ENCODE measurements around the gene CCNL2. TPM values are rescaled to one million over a fixed set of nuclear protein-coding genes. Genes with fewer than 3 reads are reported as not detected.
A peak's percentile ranks its signal among the peaks of the same experiment; 100 is the strongest.
"Not testable (repeated sequence)": the region's sequence is repeated elsewhere in the genome, so short reads cannot be mapped to it uniquely, and the experiment has no call there.

CCNL2 gene
- total RNA-seq, 1 experiment from 2014 or later: 142 TPM

DNA sequence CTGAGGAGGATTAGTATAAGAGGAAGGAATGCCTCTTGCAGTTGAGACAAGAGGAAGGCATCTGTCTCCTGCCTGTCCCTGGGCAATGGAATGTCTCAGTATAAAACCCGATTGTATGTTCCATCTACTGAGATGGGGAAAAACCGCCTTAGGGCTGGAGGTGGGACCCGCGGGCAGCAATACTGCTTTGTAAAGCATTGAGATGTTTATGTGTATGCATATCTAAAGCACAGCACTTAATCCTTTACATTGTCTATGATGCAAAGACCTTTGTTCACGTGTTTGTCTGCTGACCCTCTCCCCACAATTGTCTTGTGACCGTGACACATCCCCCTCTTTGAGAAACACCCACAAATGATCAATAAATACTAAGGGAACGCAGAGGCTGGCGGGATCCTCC, 11.1 kb upstream of the CCNL2 start:
- H3K9me3 Mint-ChIP-seq: peaks cover 19% of the 10 kb centered on the region
- DNase-seq (ENCODE audit: low spot score); H3K27me3 Mint-ChIP-seq (ENCODE audit: low read depth); ATAC-seq: not testable (repeated sequence)
- peak overlapping the region; percentile 87 for H3K4me3 Mint-ChIP-seq
- H3K27ac Mint-ChIP-seq: peak overlapping the region; percentile 100
- peaks cover 28% of the 10 kb centered on the region for H3K36me3 Mint-ChIP-seq
- H3K4me1 Mint-ChIP-seq: peaks cover 42% of the 10 kb centered on the region
- CTCF ChIA-PET: interaction anchor here (0.7 to 1.7 kb wide), 8 partner anchors 8 to 31 kb away, joined by 3 to 11 read pairs (median 4); partner anchors contain the start of gene CCNL2
- POLR2A ChIA-PET: interaction anchor here (0.5 to 1.1 kb wide), 4 partner anchors 8 to 48 kb away, joined by 3 to 4 read pairs (median 4); no protein-coding TSS in a partner anchor
- TF ChIP-seq, protein P1, sequence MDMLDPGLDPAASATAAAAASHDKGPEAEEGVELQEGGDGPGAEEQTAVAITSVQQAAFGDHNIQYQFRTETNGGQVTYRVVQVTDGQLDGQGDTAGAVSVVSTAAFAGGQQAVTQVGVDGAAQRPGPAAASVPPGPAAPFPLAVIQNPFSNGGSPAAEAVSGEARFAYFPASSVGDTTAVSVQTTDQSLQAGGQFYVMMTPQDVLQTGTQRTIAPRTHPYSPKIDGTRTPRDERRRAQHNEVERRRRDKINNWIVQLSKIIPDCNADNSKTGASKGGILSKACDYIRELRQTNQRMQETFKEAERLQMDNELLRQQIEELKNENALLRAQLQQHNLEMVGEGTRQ (CRISPR knock-in tag; IDR thresholded peaks at IDR 0.05): 0 out of 2 replicates have a peak, but pooled peaks have one; percentile 24

DNA sequence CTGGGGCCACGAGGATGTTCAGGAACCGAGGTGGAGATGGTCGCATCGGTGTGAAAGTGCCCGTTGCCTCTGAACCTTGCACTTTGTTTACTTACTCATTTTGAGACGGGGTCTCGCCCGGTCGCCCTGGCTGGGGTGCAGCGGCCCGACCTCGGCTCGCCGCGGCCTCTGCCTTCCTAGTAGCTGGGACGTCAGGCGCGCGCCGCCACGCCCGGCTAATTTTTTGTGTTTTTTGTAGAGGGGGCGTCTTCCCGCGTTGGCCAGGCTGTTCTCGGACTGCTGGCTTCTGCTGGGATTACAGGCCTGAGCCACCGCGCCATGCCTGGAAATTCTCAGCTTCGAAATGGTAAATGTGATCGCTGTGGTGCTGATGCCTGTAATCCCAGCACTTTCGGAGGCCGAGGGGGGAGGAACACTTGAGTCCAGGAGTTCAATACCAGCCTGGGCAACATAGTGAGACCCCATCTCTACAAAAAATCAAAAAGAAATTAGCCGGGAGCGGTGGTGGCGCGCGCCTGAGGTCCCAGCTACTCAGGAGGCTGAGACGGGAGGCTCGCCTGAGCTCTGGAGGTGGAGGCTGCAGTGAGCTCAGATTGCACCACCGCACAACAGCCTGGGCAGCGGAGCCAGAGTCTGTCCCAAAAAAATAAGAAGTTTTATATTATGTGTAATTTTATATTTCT, 8.6 kb upstream of the CCNL2 start:
- TF ChIP-seq GTF2I (CRISPR knock-in tag; conservative IDR thresholded peaks at IDR 0.05) (peak; percentile 68; the same call in 1 of the 2 replicates), ZNF121 (CRISPR knock-in tag; IDR thresholded peaks at IDR 0.05) (peak; percentile 91)
- TF ChIP-seq, protein P2, sequence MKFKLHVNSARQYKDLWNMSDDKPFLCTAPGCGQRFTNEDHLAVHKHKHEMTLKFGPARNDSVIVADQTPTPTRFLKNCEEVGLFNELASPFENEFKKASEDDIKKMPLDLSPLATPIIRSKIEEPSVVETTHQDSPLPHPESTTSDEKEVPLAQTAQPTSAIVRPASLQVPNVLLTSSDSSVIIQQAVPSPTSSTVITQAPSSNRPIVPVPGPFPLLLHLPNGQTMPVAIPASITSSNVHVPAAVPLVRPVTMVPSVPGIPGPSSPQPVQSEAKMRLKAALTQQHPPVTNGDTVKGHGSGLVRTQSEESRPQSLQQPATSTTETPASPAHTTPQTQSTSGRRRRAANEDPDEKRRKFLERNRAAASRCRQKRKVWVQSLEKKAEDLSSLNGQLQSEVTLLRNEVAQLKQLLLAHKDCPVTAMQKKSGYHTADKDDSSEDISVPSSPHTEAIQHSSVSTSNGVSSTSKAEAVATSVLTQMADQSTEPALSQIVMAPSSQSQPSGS (CRISPR knock-in tag; IDR thresholded peaks at IDR 0.05; ENCODE audit: borderline replicate concordance, low read depth): no peak
- peak overlapping the region; percentile 84 for H3K27ac Mint-ChIP-seq
- peaks cover 42% of the 10 kb centered on the region for H3K4me1 Mint-ChIP-seq
- peaks cover 13% of the 10 kb centered on the region for H3K9me3 Mint-ChIP-seq
- no peak for DNase-seq (ENCODE audit: low spot score)
- no peak for ATAC-seq
- H3K36me3 Mint-ChIP-seq: peaks cover 47% of the 10 kb centered on the region
- peak overlapping the region; percentile 87 for H3K4me3 Mint-ChIP-seq
- CTCF ChIA-PET: interaction anchor here (0.5 to 1.6 kb wide), 10 partner anchors 9 to 176 kb away, joined by 3 to 7 read pairs (median 4); partner anchors contain the start of gene CCNL2
- POLR2A ChIA-PET: interaction anchor here (0.6 to 1.8 kb wide), 6 partner anchors 9 to 32 kb away, joined by 3 to 7 read pairs (median 6); partner anchors contain the start of genes AURKAIP1, CCNL2 and VWA1
- H3K27me3 Mint-ChIP-seq (ENCODE audit: low read depth): peaks cover 4% of the 10 kb centered on the region; the same call in 1 of the 2 replicates

DNA sequence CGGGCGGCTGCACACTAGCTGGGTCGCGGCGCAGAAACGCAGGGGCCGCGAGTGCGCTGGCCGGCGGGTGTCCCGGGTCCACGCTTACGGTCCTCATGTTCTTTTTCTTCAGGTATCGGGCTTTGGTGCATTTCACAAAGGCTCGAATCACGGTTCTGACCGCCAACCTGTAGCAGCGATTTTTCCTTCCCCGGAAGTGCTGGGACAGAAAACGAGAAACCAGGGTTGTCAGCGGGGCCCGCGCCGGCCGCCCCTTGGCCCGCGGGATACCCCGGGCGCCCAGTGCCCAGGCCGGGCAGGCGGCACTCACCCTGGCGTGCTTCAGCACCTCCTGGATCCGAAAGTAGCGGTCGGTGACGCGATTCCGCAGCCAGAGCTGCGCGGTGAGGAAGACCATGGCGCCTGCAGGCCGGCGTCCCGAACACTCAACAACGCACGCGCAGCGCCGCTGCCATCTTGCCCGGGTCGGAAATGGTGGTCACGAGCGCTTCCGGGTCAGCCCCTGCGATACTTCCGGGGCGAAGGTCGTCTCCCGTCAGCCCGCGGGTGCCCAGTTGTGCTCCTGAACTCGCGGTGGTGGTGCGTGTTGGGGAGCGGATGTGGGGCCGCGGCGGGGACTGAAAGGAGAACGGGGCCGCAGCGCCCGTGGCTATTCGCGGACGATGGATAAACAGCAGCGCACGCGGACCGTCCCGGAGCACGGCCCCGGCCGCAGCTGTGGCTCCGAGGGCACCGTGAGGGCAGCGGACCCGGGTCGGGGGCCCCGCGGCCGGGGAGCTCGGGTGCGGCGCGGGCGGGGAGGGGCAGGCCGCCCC, 7.9 kb upstream of the CCNL2 start, which contains the start of gene MRPL20:
MRPL20 (minus strand) TSS at position 473 of the 815 bp plus-strand sequence; CDS start at position 397, 76 bp downstream.
- Mint-ChIP-seq H3K27ac (peak within 1 kb of the TSS; percentile 84), H3K4me1 (peaks cover 46% of the 10 kb centered on the region), H3K9me3 (peaks cover 5% of the 10 kb centered on the region), H3K27me3 (ENCODE audit: low read depth) (peaks cover 4% of the 10 kb centered on the region; the same call in 1 of the 2 replicates), H3K36me3 (peaks cover 46% of the 10 kb centered on the region), H3K4me3 (peak within 1 kb of the TSS; percentile 87)
- ChIA-PET POLR2A (interaction anchor here (0.6 to 1.8 kb wide), 7 partner anchors 8 to 31 kb away, joined by 3 to 7 read pairs (median 5); partner anchors contain the start of genes AURKAIP1, CCNL2 and VWA1), CTCF (interaction anchor here (0.5 to 1.6 kb wide), 8 partner anchors 8 to 98 kb away, joined by 3 to 7 read pairs (median 4); partner anchors contain the start of gene CCNL2)
- DNase-seq (ENCODE audit: low spot score) (peak; percentile 89), ATAC-seq (peak; percentile 75)
- TF ChIP-seq NFE2L1 (CRISPR knock-in tag; IDR thresholded peaks at IDR 0.05) (peak; percentile 79), JAZF1 (CRISPR knock-in tag; IDR thresholded peaks at IDR 0.05) (no peak), ZNF416 (CRISPR knock-in tag; IDR thresholded peaks at IDR 0.05) (no peak), EMX1 (CRISPR knock-in tag; IDR thresholded peaks at IDR 0.05) (no peak), TEAD1 (CRISPR knock-in tag; IDR thresholded peaks at IDR 0.05) (peak; percentile 97), SP1 (CRISPR knock-in tag; conservative IDR thresholded peaks at IDR 0.05) (peak; percentile 71; the same call in 1 of the 2 replicates), CREM (CRISPR knock-in tag; IDR thresholded peaks at IDR 0.05) (peak; percentile 92), ELF4 (CRISPR knock-in tag; IDR thresholded peaks at IDR 0.05; ENCODE audit: low read depth) (no peak), TEAD4 (CRISPR knock-in tag; IDR thresholded peaks at IDR 0.05) (peak; percentile 55; the same call in 1 of the 2 replicates), MXD4 (CRISPR knock-in tag; IDR thresholded peaks at IDR 0.05; ENCODE audit: borderline replicate concordance) (no peak), ZNF671 (CRISPR knock-in tag; IDR thresholded peaks at IDR 0.05) (no peak), ZNF138 (CRISPR knock-in tag; conservative IDR thresholded peaks at IDR 0.05) (no peak), IRF2 (CRISPR knock-in tag; IDR thresholded peaks at IDR 0.05; ENCODE audit: borderline replicate concordance, low read depth) (0 out of 2 replicates have a peak, but pooled peaks have one; percentile 51), ZNF219 (CRISPR knock-in tag; IDR thresholded peaks at IDR 0.05; ENCODE audit: borderline replicate concordance) (peak; percentile 88), SMAD3 (CRISPR knock-in tag; IDR thresholded peaks at IDR 0.05; ENCODE audit: borderline replicate concordance) (peak; percentile 89), ZNF317 (CRISPR knock-in tag; IDR thresholded peaks at IDR 0.05; ENCODE audit: borderline replicate concordance, low read depth) (no peak), ATF1 (CRISPR knock-in tag; IDR thresholded peaks at IDR 0.05) (no peak)
- TF ChIP-seq, protein P3, sequence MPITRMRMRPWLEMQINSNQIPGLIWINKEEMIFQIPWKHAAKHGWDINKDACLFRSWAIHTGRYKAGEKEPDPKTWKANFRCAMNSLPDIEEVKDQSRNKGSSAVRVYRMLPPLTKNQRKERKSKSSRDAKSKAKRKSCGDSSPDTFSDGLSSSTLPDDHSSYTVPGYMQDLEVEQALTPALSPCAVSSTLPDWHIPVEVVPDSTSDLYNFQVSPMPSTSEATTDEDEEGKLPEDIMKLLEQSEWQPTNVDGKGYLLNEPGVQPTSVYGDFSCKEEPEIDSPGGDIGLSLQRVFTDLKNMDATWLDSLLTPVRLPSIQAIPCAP (CRISPR knock-in tag; IDR thresholded peaks at IDR 0.05): peak; percentile 91
- TF ChIP-seq, protein P4, sequence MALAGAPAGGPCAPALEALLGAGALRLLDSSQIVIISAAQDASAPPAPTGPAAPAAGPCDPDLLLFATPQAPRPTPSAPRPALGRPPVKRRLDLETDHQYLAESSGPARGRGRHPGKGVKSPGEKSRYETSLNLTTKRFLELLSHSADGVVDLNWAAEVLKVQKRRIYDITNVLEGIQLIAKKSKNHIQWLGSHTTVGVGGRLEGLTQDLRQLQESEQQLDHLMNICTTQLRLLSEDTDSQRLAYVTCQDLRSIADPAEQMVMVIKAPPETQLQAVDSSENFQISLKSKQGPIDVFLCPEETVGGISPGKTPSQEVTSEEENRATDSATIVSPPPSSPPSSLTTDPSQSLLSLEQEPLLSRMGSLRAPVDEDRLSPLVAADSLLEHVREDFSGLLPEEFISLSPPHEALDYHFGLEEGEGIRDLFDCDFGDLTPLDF (CRISPR knock-in tag; IDR thresholded peaks at IDR 0.05): 0 out of 2 replicates have a peak, but pooled peaks have one; percentile 62
- TF ChIP-seq, protein P5, sequence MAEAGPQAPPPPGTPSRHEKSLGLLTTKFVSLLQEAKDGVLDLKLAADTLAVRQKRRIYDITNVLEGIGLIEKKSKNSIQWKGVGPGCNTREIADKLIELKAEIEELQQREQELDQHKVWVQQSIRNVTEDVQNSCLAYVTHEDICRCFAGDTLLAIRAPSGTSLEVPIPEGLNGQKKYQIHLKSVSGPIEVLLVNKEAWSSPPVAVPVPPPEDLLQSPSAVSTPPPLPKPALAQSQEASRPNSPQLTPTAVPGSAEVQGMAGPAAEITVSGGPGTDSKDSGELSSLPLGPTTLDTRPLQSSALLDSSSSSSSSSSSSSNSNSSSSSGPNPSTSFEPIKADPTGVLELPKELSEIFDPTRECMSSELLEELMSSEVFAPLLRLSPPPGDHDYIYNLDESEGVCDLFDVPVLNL (CRISPR knock-in tag; IDR thresholded peaks at IDR 0.05; ENCODE audit: borderline replicate concordance, low read depth): peak; percentile 74; the same call in 1 of the 2 replicates

All from WTC11 (cell line).